Measurements from ENCODE around the gene MOV10L1.
"Not testable (repeated sequence)": the region's sequence is repeated elsewhere in the genome, so short reads cannot be mapped to it uniquely, and the experiment has no call there.

MOV10L1 gene

GRCh38 chr22:50081426-50082196, 8.2 kb upstream of the MOV10L1 start:
- Mint-ChIP-seq H3K27me3 (ENCODE audit: low read depth) (peaks cover 12% of the 10 kb centered on the region), H3K27ac (no peak overlapping the region), H3K4me3 (no peak overlapping the region)

GRCh38 chr22:50082197-50082715, 7.5 kb upstream of the MOV10L1 start:
- Mint-ChIP-seq H3K4me3 (no peak overlapping the region), H3K27ac (no peak overlapping the region), H3K27me3 (ENCODE audit: low read depth) (peaks cover 14% of the 10 kb centered on the region), H3K36me3 (ENCODE audit: low read depth) (peaks cover 4% of the 10 kb centered on the region), H3K9me3 (no peaks in the 10 kb centered on the region), H3K4me1 (ENCODE audit: low read depth) (peaks cover 8% of the 10 kb centered on the region)
- no peak for DNase-seq (ENCODE audit: low spot score)

More at GRCh38 chr22:50081426-50082196, 8.2 kb upstream of the MOV10L1 start:
- DNase-seq (ENCODE audit: low spot score) = no peak
- Mint-ChIP-seq H3K4me1 (ENCODE audit: low read depth) (peaks cover 8% of the 10 kb centered on the region), H3K9me3 (no peaks in the 10 kb centered on the region), H3K36me3 (ENCODE audit: low read depth) (peaks cover 2% of the 10 kb centered on the region)

GRCh38 chr22:50082961-50083461, 6.8 kb upstream of the MOV10L1 start:
- no peaks in the 10 kb centered on the region for H3K9me3 Mint-ChIP-seq
- H3K4me3 Mint-ChIP-seq = no peak overlapping the region

GRCh38 chr22:50083462-50084079, 6.2 kb upstream of the MOV10L1 start:
- peaks cover 5% of the 10 kb centered on the region for H3K36me3 Mint-ChIP-seq (ENCODE audit: low read depth)
- no peak overlapping the region for H3K4me3 Mint-ChIP-seq
- no peak for DNase-seq (ENCODE audit: low spot score)
- H3K27me3 Mint-ChIP-seq (ENCODE audit: low read depth) = peaks cover 14% of the 10 kb centered on the region
- no peaks in the 10 kb centered on the region for H3K9me3 Mint-ChIP-seq
- H3K27ac Mint-ChIP-seq = no peak overlapping the region
- peaks cover 8% of the 10 kb centered on the region for H3K4me1 Mint-ChIP-seq (ENCODE audit: low read depth)

More at GRCh38 chr22:50082961-50083461, 6.8 kb upstream of the MOV10L1 start:
- peaks cover 5% of the 10 kb centered on the region for H3K36me3 Mint-ChIP-seq (ENCODE audit: low read depth)
- peaks cover 8% of the 10 kb centered on the region for H3K4me1 Mint-ChIP-seq (ENCODE audit: low read depth)
- H3K27ac Mint-ChIP-seq = no peak overlapping the region
- DNase-seq (ENCODE audit: low spot score) = no peak
- peaks cover 14% of the 10 kb centered on the region for H3K27me3 Mint-ChIP-seq (ENCODE audit: low read depth)

GRCh38 chr22:50084080-50084477, 5.7 kb upstream of the MOV10L1 start:
- Mint-ChIP-seq H3K36me3 (ENCODE audit: low read depth) (peaks cover 5% of the 10 kb centered on the region), H3K27ac (no peak overlapping the region), H3K4me1 (ENCODE audit: low read depth) (peaks cover 8% of the 10 kb centered on the region), H3K9me3 (no peaks in the 10 kb centered on the region), H3K4me3 (no peak overlapping the region), H3K27me3 (ENCODE audit: low read depth) (peaks cover 14% of the 10 kb centered on the region)
- DNase-seq (ENCODE audit: low spot score) = no peak

- peaks cover 5% of the 10 kb centered on the region for H3K36me3 Mint-ChIP-seq (ENCODE audit: low read depth)
- no peak overlapping the region for H3K4me3 Mint-ChIP-seq
- H3K27me3 Mint-ChIP-seq (ENCODE audit: low read depth) = peaks cover 14% of the 10 kb centered on the region
- H3K9me3 Mint-ChIP-seq = no peaks in the 10 kb centered on the region
- H3K4me1 Mint-ChIP-seq (ENCODE audit: low read depth) = peaks cover 8% of the 10 kb centered on the region
- no peak overlapping the region for H3K27ac Mint-ChIP-seq
- no peak for DNase-seq (ENCODE audit: low spot score)
Observed at GRCh38 chr22:50084614-50085021, 5.2 kb upstream of the MOV10L1 start.

GRCh38 chr22:50085211-50085972, 4.4 kb upstream of the MOV10L1 start, which contains the start of gene MLC1:
TSS of gene MLC1 (minus strand) at chr22:50085426. CDS start at chr22:50084902, 524 bp downstream.
- Mint-ChIP-seq H3K4me3 (peak within 1 kb of the TSS; percentile 67), H3K4me1 (ENCODE audit: low read depth) (peaks cover 8% of the 10 kb centered on the region), H3K27ac (no peak within 1 kb of the TSS), H3K9me3 (no peaks in the 10 kb centered on the region), H3K36me3 (ENCODE audit: low read depth) (peaks cover 5% of the 10 kb centered on the region), H3K27me3 (ENCODE audit: low read depth) (peaks cover 14% of the 10 kb centered on the region)
- no peak for DNase-seq (ENCODE audit: low spot score)

- Mint-ChIP-seq H3K4me1 (ENCODE audit: low read depth) (peaks cover 8% of the 10 kb centered on the region), H3K27me3 (ENCODE audit: low read depth) (peaks cover 12% of the 10 kb centered on the region), H3K9me3 (no peaks in the 10 kb centered on the region), H3K36me3 (ENCODE audit: low read depth) (peaks cover 5% of the 10 kb centered on the region), H3K27ac (no peak overlapping the region), H3K4me3 (no peak overlapping the region)
- no peak for DNase-seq (ENCODE audit: low spot score)
Observed at GRCh38 chr22:50086526-50086925, 3.3 kb upstream of the MOV10L1 start.

- H3K4me1 Mint-ChIP-seq (ENCODE audit: low read depth); H3K9me3 Mint-ChIP-seq; DNase-seq (ENCODE audit: low spot score); H3K36me3 Mint-ChIP-seq (ENCODE audit: low read depth); H3K4me3 Mint-ChIP-seq; H3K27ac Mint-ChIP-seq: not testable (repeated sequence)
- peaks cover 12% of the 10 kb centered on the region for H3K27me3 Mint-ChIP-seq (ENCODE audit: low read depth)
Observed at GRCh38 chr22:50086975-50087374, 2.8 kb upstream of the MOV10L1 start.

- H3K36me3 Mint-ChIP-seq (ENCODE audit: low read depth) = peaks cover 5% of the 10 kb centered on the region
- no peak for DNase-seq (ENCODE audit: low spot score)
- no peak overlapping the region for H3K27ac Mint-ChIP-seq
- peaks cover 8% of the 10 kb centered on the region for H3K4me1 Mint-ChIP-seq (ENCODE audit: low read depth)
- H3K4me3 Mint-ChIP-seq = no peak overlapping the region
- no peaks in the 10 kb centered on the region for H3K9me3 Mint-ChIP-seq
- H3K27me3 Mint-ChIP-seq (ENCODE audit: low read depth) = peaks cover 12% of the 10 kb centered on the region
Observed at GRCh38 chr22:50087646-50088045, 2.2 kb upstream of the MOV10L1 start.

GRCh38 chr22:50088096-50088495, 1.7 kb upstream of the MOV10L1 start:
- Mint-ChIP-seq H3K27me3 (ENCODE audit: low read depth) (peaks cover 12% of the 10 kb centered on the region), H3K4me3 (no peak overlapping the region), H3K9me3 (no peaks in the 10 kb centered on the region), H3K36me3 (ENCODE audit: low read depth) (peaks cover 5% of the 10 kb centered on the region), H3K27ac (no peak overlapping the region), H3K4me1 (ENCODE audit: low read depth) (peaks cover 8% of the 10 kb centered on the region)
- no peak for DNase-seq (ENCODE audit: low spot score)

GRCh38 chr22:50089231-50089630, 575 bp upstream of the MOV10L1 start:
- Mint-ChIP-seq H3K27ac (no peak overlapping the region), H3K4me1 (ENCODE audit: low read depth) (peaks cover 8% of the 10 kb centered on the region), H3K9me3 (no peaks in the 10 kb centered on the region), H3K4me3 (no peak overlapping the region), H3K36me3 (ENCODE audit: low read depth) (peaks cover 5% of the 10 kb centered on the region), H3K27me3 (ENCODE audit: low read depth) (peaks cover 15% of the 10 kb centered on the region)
- no peak for DNase-seq (ENCODE audit: low spot score)

- Mint-ChIP-seq H3K36me3 (ENCODE audit: low read depth) (peaks cover 5% of the 10 kb centered on the region), H3K4me3 (no peak overlapping the region), H3K4me1 (ENCODE audit: low read depth) (peaks cover 4% of the 10 kb centered on the region), H3K27ac (no peak overlapping the region), H3K27me3 (ENCODE audit: low read depth) (peaks cover 13% of the 10 kb centered on the region), H3K9me3 (no peaks in the 10 kb centered on the region)
- DNase-seq (ENCODE audit: low spot score) = no peak
Observed at GRCh38 chr22:50090412-50090714, 557 bp downstream of the MOV10L1 start.
